Measurements from ENCODE around the gene FBXW10B.
"Not testable (repeated sequence)": the region's sequence is repeated elsewhere in the genome, so short reads cannot be mapped to it uniquely, and the experiment has no call there.

Gene FBXW10B

DNA sequence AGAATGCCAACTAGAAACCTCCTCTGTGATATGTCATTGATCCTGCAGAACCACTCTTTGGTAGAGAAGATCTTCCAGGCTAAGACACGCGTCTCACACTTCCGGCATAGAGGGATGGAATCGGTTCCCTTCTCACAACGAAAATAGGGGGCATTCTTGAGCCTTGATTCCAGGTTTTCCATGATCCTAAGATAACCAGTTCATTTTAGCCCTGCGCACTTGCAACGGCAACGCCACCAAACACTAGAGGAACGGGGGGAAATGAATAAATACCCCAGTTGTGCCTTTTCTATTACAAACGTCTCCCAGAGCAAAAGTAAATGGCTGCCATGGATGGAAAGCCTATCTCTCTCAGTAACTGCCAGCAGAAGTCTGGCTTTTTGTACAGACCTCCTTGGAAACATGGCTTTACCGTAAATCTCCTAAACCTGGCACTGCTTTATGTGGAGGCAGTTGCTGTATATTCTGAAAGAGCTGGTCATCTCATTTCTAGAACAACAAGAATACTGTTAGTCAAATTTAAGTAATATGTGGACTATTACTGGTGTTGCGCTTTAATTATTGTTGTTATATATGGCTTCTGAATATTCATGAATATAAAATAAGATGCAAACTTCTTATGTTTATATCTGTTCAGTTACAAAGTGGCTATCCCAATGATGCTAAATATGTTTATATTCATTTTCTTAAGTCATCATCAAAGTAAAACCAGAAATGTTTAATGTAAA lies at the start of gene FBXW10B:
FBXW10B (minus strand) TSS at position 374 of the 728 bp plus-strand sequence; CDS start at position 182, 192 bp downstream.
- H3K27ac ChIP-seq = not testable (repeated sequence)

DNA sequence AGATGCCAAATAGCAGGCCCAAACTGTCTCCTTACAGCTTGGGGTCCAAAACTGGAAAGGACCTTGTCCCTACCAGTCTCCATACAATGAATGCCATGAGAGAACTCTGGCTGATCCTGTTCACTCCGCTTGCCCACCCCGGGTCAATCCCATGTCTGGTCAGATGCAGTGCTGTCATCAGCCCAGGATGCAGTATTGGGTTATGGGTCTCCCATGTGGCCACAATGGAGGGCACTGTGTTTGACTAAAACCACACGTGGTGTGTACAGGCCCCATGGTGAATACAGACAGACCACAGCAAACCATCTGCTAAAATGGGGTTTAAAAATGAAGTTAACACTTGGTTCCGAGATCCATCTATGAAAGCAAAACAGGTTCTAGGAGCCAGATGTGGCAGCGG lies 44.2 kb upstream of the FBXW10B start:
- no peak overlapping the region for H3K27ac ChIP-seq
- TF ChIP-seq ZFX (IDR thresholded peaks at IDR 0.05; ENCODE audit: borderline replicate concordance) = no peak
- TF ChIP-seq, protein P1, sequence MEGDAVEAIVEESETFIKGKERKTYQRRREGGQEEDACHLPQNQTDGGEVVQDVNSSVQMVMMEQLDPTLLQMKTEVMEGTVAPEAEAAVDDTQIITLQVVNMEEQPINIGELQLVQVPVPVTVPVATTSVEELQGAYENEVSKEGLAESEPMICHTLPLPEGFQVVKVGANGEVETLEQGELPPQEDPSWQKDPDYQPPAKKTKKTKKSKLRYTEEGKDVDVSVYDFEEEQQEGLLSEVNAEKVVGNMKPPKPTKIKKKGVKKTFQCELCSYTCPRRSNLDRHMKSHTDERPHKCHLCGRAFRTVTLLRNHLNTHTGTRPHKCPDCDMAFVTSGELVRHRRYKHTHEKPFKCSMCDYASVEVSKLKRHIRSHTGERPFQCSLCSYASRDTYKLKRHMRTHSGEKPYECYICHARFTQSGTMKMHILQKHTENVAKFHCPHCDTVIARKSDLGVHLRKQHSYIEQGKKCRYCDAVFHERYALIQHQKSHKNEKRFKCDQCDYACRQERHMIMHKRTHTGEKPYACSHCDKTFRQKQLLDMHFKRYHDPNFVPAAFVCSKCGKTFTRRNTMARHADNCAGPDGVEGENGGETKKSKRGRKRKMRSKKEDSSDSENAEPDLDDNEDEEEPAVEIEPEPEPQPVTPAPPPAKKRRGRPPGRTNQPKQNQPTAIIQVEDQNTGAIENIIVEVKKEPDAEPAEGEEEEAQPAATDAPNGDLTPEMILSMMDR (IDR thresholded peaks at IDR 0.05) = no peak

GRCh38 chr17:15663176-15663575 lies 43.7 kb upstream of the FBXW10B start:
- TF ChIP-seq ZFX (IDR thresholded peaks at IDR 0.05; ENCODE audit: borderline replicate concordance) = no peak
- TF ChIP-seq, protein P1 (IDR thresholded peaks at IDR 0.05) = no peak

DNA sequence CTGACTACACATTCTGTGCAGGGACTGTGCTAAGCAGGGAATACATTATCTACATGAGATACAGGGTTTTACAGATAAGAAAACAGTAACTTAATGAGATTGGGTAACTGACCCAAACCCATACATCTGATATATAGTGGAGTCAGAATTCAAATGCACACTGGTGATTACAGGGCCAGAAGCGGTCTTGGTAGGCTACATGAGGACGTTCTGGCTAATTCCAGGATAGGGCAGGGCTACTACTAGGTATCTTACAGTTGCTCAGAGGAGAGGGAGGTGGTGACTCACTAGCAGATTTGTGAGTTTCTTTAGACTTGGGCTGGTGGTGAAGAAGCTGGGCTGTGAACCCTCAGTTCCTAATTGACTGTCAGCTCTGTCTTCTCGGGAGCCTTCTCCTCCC lies 43.2 kb upstream of the FBXW10B start:
- TF ChIP-seq, protein P1 (IDR thresholded peaks at IDR 0.05) = no peak
- TF ChIP-seq ZFX (IDR thresholded peaks at IDR 0.05; ENCODE audit: borderline replicate concordance) = no peak
- no peak overlapping the region for H3K27ac ChIP-seq

More at GRCh38 chr17:15663176-15663575, 43.7 kb upstream of the FBXW10B start:
- H3K27ac ChIP-seq = no peak overlapping the region

DNA sequence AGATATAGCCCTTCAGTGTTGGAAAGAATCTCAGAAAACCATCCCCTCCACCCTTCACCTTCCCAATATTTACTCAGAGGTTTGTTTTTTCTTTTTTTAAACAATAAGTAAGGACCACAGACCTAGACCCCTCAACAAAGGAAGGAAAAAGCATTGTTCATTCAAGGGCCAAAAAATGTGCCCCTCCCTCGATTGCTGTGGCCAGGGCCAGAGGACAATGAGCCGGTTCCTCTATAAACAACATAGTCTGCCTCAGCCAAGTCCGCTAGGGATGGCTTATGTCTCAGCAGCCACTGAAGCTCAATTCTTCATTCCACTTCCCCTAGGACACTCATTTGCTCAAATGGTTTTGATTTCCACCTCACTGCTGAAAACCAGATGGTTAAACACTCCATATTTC lies 40.6 kb upstream of the FBXW10B start:
- H3K27ac ChIP-seq = no peak overlapping the region
- TF ChIP-seq ZFX (IDR thresholded peaks at IDR 0.05; ENCODE audit: borderline replicate concordance) = no peak
- TF ChIP-seq, protein P1 (IDR thresholded peaks at IDR 0.05) = no peak

GRCh38 chr17:15659663-15660062 lies 40.2 kb upstream of the FBXW10B start:
- TF ChIP-seq, protein P1 (IDR thresholded peaks at IDR 0.05) = no peak
- no peak for TF ChIP-seq ZFX (IDR thresholded peaks at IDR 0.05; ENCODE audit: borderline replicate concordance)
- H3K27ac ChIP-seq = no peak overlapping the region

- no peak overlapping the region for H3K27ac ChIP-seq
- no peak for TF ChIP-seq ZFX (IDR thresholded peaks at IDR 0.05; ENCODE audit: borderline replicate concordance)
- TF ChIP-seq, protein P1 (IDR thresholded peaks at IDR 0.05) = no peak
Observed at GRCh38 chr17:15659236-15659635, 39.7 kb upstream of the FBXW10B start.

GRCh38 chr17:15658296-15658695 lies 38.8 kb upstream of the FBXW10B start:
- H3K27ac ChIP-seq = no peak overlapping the region
- no peak for TF ChIP-seq ZFX (IDR thresholded peaks at IDR 0.05; ENCODE audit: borderline replicate concordance)
- TF ChIP-seq, protein P1 (IDR thresholded peaks at IDR 0.05) = no peak

Data from 22Rv1 (cell line).